Transverse colon (tissue), 4 donors: ENCODE data around the gene GRK6.

Experiments used
- CTCF ChIP-seq, 5 experiments: fragments of 200-600 bp in 3 of 5; fragments of 450-650 bp in 2 of 5; sonication (generic) in 3 of 5; IDR thresholded peaks; 1 replicate in 2 of 5; 2 replicates in 3 of 5; pipeline ENCODE4 v1.5.1; 2016 to 2017; ENCODE audit warnings: antibody characterized with exemption in 5 of 5, inconsistent platforms in 3 of 5, mild to moderate bottlenecking in 2 of 5, moderate library complexity in 1 of 5
- POLR2A ChIP-seq: fragments of 450-650 bp; IDR thresholded peaks from one replicate; pipeline ENCODE4 v1.6.1; 2016; ENCODE audit warnings: antibody characterized with exemption, mild to moderate bottlenecking, moderate library complexity
- POLR2AphosphoS5 ChIP-seq, 3 donors: sonication (generic); formaldehyde crosslinking; IDR thresholded peaks; one replicate each; pipeline ENCODE4 v1.6.1; 2016; ENCODE audit warnings: antibody characterized with exemption in 3 of 3

GRCh38 chr5:177445052-177445916 is 18.8 kb downstream of the GRK6 start:
- TF ChIP-seq CTCF (IDR thresholded peaks at IDR 0.05) (no peak), POLR2AphosphoS5 (IDR thresholded peaks at IDR 0.05) (no peak), POLR2A (no peak)
